KG1 (cell line): ENCODE measurements around the gene HTRA3.

Experiments
- DNase-seq: peaks from one replicate; lab custom pipeline; 2025; lab: John Stamatoyannopoulos, UW

The HTRA3 gene

GRCh38 chr4:8269535-8270417 lies at the start of gene HTRA3:
Gene HTRA3, plus strand, starts transcription at chr4:8269754. Its CDS starts 215 bp downstream, at chr4:8269969.
- DNase-seq, result no peak

- no peak for DNase-seq
These were observed 48.7 kb upstream of the HTRA3 start for GRCh38 chr4:8220661-8221450.

DNA sequence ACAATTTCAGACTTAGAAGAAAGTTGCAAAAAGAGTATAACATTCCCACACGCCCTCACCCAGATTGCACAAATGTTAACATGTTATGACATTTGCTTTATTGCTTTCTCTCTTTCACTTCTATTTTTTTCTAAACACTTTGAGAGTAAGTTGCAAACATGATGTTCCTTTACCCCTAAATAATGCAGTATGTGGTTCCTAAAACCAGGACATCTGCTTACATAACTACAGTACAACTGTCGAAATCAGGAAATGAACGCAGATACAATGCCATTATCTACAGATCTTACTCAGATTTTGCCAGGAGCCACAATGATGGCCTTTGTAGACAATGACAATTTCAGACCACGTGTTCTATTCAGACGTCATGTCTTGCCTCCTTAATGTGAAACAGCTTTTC lies 48.1 kb upstream of the HTRA3 start:
- no peak for DNase-seq

DNA sequence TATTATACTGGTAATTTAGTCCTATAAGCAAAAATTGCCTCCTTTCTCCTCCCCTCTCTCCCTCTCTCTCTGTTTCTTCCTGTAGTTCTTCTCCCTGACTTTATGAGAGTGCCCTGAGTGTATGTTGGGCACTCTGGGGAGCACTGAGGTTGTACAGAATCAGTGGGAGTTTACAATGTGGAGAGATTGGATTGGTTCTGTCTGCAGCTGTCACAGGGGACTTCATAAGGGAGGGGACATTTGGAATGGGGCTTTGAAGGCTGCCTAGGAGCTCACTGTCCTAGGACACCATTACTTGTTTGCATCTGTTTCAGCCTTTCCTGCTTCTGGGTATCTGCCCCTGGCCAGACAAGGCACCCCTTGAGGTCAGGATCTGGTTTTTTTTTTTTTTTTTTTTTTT lies 47.6 kb upstream of the HTRA3 start:
- no peak for DNase-seq

DNA sequence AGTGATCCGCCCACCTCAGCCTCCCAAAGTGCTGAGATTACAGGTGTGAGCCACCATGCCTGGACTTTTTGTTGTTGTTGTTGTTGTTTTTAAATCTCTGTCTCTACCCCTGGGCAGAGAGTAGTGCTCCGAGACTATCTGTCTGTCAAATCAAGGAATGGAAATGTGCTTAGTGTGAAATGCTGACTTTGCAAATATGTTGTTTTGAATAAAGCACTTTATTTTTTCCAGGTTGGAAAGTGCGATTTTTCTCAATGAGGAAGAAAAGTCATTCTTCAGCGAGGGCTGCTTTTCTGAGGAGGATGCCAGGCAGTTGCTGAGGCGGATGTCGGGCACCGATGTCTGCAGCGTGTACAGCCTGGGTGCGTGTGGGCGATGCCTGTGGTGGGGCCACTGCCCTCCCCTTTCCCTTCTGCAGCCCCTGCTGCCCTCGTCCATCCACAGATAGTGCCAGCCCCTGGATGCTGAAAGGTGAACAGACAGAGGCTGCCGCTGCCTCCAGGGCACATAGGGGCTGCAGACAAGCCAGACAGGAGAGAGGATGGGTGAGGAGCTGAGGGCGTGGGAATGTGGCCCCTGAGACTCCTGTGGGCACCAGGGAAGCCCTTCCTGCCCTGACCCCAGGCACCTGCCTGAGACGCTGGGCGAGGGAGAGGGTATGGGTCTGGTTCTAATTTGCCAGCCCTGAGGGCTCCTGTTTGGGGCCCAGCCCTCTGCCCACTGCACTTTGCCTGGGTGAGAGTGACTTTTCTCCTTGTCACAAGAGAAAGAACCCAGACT lies 46.8 kb upstream of the HTRA3 start:
- no peak for DNase-seq

GRCh38 chr4:8224267-8224974 lies 45.1 kb upstream of the HTRA3 start:
- DNase-seq, result no peak

DNA sequence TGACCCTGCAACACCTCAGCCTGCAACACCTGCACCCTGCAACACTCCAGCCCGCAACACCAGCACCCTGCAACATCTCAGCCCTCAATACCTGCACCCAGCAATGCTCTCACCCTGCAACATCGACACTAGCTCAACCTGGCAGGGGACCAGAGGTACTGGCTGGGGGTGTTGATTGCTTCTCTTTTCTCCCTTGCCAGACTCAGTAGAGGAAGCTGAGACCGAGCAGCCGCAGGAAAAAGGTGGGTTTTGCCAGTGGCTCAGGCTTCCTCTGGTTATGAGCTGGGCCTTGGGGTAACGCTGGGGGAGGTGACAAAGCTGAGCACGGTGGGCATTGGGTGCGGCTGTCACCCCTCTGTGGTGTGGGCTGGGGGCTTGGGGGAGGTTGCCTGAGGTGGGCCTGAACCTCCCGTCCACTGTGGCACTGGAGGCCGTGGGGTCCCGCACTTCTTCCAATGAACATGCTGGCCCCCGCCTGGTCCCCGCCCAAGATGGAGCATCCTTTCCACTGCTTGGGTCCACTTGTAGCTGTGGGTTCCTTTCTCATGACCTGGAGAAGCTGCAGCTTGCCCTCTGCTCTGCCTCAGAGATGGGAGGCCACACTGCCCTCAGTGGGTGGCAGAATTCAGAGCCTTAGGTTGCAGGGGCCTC lies 44.5 kb upstream of the HTRA3 start:
- DNase-seq, result peak; percentile 52

DNA sequence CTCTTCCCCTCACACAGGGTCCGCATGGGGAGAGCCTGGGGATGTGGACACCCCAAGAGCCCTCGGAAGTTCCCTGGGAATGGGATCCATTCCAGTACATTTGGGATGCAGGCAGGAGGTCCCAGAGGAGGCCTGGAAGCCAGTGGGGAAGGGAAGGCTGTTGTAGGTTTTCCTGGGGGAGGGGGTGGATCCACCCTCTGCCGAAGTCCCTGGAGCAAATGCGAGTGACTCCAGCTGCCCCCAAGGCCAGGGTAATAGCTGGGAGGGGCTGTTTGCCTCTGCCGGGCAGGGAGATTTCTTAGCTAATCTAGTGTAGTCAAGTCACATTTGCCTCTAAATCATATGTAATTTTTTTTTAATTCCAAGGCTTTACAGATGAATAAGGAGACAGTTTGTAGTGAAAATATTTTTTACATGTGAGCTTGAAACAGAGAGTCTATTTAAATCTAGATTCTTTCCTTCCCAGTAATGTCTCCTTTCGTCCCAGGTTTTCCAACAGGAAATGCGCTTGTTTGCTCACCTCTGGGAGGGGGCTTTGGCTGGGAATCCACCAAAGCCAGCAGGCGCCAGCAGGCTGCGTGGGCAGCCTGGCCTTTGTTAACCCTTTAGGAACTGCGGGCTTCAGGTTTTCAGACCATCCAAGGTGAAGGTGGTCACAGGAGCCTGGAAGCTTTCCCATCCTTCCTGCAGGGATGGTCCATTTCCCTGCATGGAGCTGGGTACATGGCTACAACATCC lies 43.7 kb upstream of the HTRA3 start:
- DNase-seq, result no peak

DNA sequence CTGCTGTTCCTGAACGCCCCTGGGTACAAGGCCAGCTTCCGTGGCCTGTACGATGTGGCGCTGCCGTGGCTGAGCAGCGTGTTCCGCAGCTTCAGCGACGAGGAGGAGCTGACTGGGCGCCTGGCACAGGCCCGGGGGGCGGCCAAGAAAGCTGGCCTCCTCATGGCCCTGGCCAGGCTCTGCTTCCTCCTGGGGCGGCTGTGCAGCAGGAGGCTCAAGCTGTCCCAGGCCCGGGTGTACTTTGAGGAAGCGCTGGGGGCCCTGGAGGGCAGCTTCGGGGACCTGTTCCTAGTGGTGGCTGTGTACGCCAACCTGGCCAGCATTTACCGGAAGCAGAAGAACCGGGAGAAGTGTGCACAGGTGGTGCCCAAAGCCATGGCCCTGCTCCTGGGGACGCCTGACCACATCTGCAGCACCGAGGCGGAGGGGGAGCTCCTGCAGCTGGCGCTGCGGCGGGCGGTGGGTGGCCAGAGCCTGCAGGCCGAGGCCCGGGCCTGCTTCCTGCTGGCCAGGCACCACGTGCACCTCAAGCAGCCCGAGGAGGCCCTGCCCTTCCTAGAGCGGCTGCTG lies 42.3 kb upstream of the HTRA3 start:
- no peak for DNase-seq

GRCh38 chr4:8227771-8228318 lies 41.7 kb upstream of the HTRA3 start:
- DNase-seq, result no peak

- no peak for DNase-seq
These were observed 41.0 kb upstream of the HTRA3 start for GRCh38 chr4:8228319-8229250.

- no peak for DNase-seq
These were observed 40.1 kb upstream of the HTRA3 start for GRCh38 chr4:8229331-8229975.

DNA sequence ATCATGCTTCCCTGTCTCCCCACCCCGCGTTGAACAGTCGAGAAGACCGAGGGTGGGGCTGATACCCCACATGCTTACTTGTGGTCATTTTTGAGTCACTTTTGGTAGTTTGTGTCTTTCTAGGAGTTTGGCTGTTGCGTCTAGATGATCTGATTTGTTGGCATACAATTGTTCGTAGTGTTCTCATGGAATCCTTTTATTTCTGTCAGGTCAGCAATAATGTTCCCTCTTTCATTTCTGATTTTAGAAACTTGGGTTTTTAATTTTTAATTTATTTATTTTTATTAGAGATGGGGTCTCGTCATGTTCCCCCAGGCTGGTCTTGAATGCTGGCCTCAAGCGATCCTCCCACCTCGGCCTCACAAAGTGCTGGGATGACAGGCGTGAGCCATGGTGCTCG lies 39.5 kb upstream of the HTRA3 start:
- no peak for DNase-seq

DNA sequence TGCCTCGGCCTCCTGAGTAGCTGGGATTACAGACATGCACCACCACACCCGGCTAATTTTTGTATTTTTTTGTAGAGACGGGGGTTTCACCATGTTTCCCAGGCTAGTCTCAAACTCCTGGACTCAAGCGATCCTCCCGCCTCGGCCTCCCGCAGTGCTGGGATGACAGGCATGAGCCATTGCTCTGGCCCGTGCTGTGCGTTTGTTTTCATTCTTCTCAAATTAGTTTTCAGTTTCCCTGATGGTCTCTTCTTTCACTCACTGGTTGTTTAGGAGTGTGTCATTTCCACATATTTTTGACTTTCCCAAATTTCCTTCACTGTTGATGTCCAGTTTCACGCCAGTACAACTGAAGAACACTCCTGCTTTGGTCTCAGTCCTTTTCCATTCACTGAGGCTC lies 38.7 kb upstream of the HTRA3 start:
- DNase-seq, result no peak

DNA sequence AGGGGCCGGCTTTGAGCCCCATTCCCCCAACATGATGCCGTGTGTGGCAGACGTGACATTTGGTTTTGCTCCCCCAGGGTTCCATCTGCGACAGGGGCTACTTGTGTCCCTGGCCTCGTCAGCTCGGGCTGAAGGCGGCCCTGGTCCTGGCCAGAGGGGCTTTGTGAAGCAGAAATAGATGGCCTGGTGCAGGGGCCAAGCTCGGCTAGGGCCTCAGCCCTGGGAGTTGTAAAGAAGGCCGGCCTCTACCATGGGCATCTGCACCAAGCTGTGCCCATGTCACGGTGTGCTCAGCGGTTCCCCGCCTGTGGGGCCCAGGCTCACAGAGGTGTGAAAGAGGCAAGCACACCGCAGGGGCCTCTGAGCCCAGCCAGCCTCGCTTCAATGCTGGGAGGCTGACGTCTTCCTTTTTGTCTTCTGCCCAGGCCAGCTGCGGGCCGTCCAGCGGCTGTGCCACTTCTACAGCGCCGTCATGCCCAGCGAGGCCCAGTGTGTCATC lies 38.0 kb upstream of the HTRA3 start:
- no peak for DNase-seq

DNA sequence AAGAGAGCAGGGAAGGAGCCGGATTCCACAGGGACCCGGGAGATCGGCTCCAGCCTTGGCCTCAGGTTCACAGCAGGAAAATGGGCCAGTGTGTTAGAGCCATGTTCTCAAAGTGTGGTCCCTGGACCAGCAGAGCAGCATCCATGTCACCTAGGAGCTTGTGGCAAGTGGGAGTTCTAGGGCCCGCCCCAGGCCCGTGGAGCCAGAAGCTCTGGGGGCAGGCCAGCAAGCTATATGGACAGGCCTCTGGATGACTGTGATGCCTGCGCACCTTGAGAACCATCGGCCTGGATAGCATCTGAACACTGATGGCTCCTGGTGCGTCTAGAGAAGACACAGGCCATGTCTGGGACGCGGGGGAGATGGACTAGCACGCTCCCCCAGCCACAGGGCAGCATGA lies 36.8 kb upstream of the HTRA3 start:
- no peak for DNase-seq

DNA sequence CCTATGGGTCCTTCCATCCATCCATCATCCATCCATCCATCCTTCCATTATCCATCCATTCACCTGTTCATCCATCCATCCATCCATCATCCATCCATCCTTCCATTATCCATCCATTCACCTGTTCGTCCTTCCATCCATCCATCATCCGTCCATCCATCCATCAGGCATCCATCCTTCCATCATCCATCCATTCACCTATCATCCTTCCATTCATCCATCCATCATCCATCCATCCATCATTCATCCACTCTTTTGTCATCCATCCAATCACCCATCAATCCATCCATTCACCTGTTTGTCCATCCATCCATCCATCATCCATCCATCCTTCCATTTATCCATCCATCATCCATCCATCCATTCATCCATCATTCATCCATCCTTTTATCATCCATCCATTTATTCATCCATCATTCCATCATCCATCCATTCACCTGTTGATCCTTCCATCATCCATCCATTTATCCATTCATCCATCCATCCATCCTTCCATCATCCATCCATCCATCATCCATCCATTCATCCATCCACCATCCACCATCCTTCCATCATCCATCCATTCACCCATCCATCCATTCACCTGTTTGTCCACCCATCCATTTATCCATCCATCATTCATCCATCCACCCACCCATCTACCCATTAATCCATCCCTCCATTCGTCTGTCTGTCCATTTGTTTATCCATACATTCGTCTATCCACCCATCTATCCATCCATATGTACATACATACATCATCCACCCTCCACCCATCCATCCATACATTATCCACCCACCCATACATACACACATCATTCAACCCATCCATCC lies 35.7 kb upstream of the HTRA3 start:
- DNase-seq, result no peak
